ENCODE measurements around the gene CLIC4. TPM values are rescaled to one million over a fixed set of nuclear protein-coding genes. Genes with fewer than 3 reads are reported as not detected.
A peak's percentile ranks its signal among the peaks of the same experiment; 100 is the strongest.

Gene CLIC4
- polyA plus RNA-seq, 1 experiment = 561 TPM

- DNase-seq (ENCODE audit: low read depth, low spot score) = no peak
- no peaks in the 10 kb centered on the region for H3K9me3 ChIP-seq (ENCODE audit: control insufficient read depth, insufficient read depth, low read length)
- ChIA-PET CTCF (no interaction called here), POLR2A (interaction anchor here (0.6 to 1.4 kb wide), 2 partner anchors 15 to 37 kb away, joined by 3 to 14 read pairs; partner anchors contain the start of gene CLIC4)
- H3K27me3 ChIP-seq (ENCODE audit: control insufficient read depth, insufficient read depth, low read length) = no peaks in the 10 kb centered on the region
- H3K4me3 ChIP-seq (ENCODE audit: low read depth, low read length) = no peak overlapping the region
- TF ChIP-seq CTCF (IDR thresholded peaks at IDR 0.05; ENCODE audit: low read depth, low read length) = no peak
- H3K27ac ChIP-seq (ENCODE audit: low read depth, low read length) = no peak overlapping the region
Observed at GRCh38 chr1:24707687-24708086, 37.6 kb upstream of the CLIC4 start.

GRCh38 chr1:24708938-24709337 lies 36.3 kb upstream of the CLIC4 start:
- no peak overlapping the region for H3K27ac ChIP-seq (ENCODE audit: low read depth, low read length)
- no peak for TF ChIP-seq CTCF (IDR thresholded peaks at IDR 0.05; ENCODE audit: low read depth, low read length)
- ChIA-PET POLR2A (interaction anchor here (0.8 kb wide), 1 partner anchor 36 kb away, joined by 3 read pairs; the partner anchor contains the start of gene CLIC4), CTCF (interaction anchor here (1.1 kb wide), 1 partner anchor 121 kb away, joined by 3 read pairs; no protein-coding TSS in a partner anchor)
- H3K27me3 ChIP-seq (ENCODE audit: control insufficient read depth, insufficient read depth, low read length) = no peaks in the 10 kb centered on the region
- no peaks in the 10 kb centered on the region for H3K9me3 ChIP-seq (ENCODE audit: control insufficient read depth, insufficient read depth, low read length)
- DNase-seq (ENCODE audit: low read depth, low spot score) = no peak
- H3K4me3 ChIP-seq (ENCODE audit: low read depth, low read length) = no peak overlapping the region

- no peak for TF ChIP-seq CTCF (IDR thresholded peaks at IDR 0.05; ENCODE audit: low read depth, low read length)
- CTCF ChIA-PET = interaction anchor here (1.1 to 1.3 kb wide), 2 partner anchors 22 to 120 kb away, joined by 3 read pairs; no protein-coding TSS in a partner anchor
- DNase-seq (ENCODE audit: low read depth, low spot score) = no peak
- Histone ChIP-seq H3K27ac (ENCODE audit: low read depth, low read length) (no peak overlapping the region), H3K4me3 (ENCODE audit: low read depth, low read length) (no peak overlapping the region), H3K9me3 (ENCODE audit: control insufficient read depth, insufficient read depth, low read length) (no peaks in the 10 kb centered on the region), H3K27me3 (ENCODE audit: control insufficient read depth, insufficient read depth, low read length) (no peaks in the 10 kb centered on the region)
- POLR2A ChIA-PET = interaction anchor here (0.8 kb wide), 1 partner anchor 35 kb away, joined by 3 read pairs; the partner anchor contains the start of gene CLIC4
Observed at GRCh38 chr1:24709791-24710441, 35.3 kb upstream of the CLIC4 start.

- CTCF ChIA-PET = no interaction called here
- TF ChIP-seq CTCF (IDR thresholded peaks at IDR 0.05; ENCODE audit: low read depth, low read length) = no peak
- POLR2A ChIA-PET = interaction anchor here (1.5 kb wide), 1 partner anchor 34 kb away, joined by 6 read pairs; the partner anchor contains the start of gene CLIC4
Observed at GRCh38 chr1:24711329-24711728, 33.9 kb upstream of the CLIC4 start.

GRCh38 chr1:24713176-24713575 lies 32.1 kb upstream of the CLIC4 start:
- CTCF ChIA-PET = interaction anchor here (0.7 kb wide), 1 partner anchor 118 kb away, joined by 3 read pairs; no protein-coding TSS in a partner anchor
- no peak for DNase-seq (ENCODE audit: low read depth, low spot score)
- no peaks in the 10 kb centered on the region for H3K27me3 ChIP-seq (ENCODE audit: control insufficient read depth, insufficient read depth, low read length)
- POLR2A ChIA-PET = interaction anchor here (1.5 kb wide), 1 partner anchor 32 kb away, joined by 9 read pairs; the partner anchor contains the start of gene CLIC4
- H3K9me3 ChIP-seq (ENCODE audit: control insufficient read depth, insufficient read depth, low read length) = no peaks in the 10 kb centered on the region
- peak overlapping the region; percentile 47 for H3K27ac ChIP-seq (ENCODE audit: low read depth, low read length)
- TF ChIP-seq CTCF (IDR thresholded peaks at IDR 0.05; ENCODE audit: low read depth, low read length) = no peak
- no peak overlapping the region for H3K4me3 ChIP-seq (ENCODE audit: low read depth, low read length)

More at GRCh38 chr1:24711329-24711728, 33.9 kb upstream of the CLIC4 start:
- no peaks in the 10 kb centered on the region for H3K9me3 ChIP-seq (ENCODE audit: control insufficient read depth, insufficient read depth, low read length)
- no peaks in the 10 kb centered on the region for H3K27me3 ChIP-seq (ENCODE audit: control insufficient read depth, insufficient read depth, low read length)
- no peak overlapping the region for H3K4me3 ChIP-seq (ENCODE audit: low read depth, low read length)
- no peak for DNase-seq (ENCODE audit: low read depth, low spot score)
- H3K27ac ChIP-seq (ENCODE audit: low read depth, low read length) = no peak overlapping the region

Measured in AG04450 (cell line).